ENCODE data around the gene WNT7B. TPM values are rescaled to one million over a fixed set of nuclear protein-coding genes. Genes with fewer than 3 reads are reported as not detected.

The WNT7B gene
- total and polyA plus RNA-seq, 10 donors, result not detected

DNA sequence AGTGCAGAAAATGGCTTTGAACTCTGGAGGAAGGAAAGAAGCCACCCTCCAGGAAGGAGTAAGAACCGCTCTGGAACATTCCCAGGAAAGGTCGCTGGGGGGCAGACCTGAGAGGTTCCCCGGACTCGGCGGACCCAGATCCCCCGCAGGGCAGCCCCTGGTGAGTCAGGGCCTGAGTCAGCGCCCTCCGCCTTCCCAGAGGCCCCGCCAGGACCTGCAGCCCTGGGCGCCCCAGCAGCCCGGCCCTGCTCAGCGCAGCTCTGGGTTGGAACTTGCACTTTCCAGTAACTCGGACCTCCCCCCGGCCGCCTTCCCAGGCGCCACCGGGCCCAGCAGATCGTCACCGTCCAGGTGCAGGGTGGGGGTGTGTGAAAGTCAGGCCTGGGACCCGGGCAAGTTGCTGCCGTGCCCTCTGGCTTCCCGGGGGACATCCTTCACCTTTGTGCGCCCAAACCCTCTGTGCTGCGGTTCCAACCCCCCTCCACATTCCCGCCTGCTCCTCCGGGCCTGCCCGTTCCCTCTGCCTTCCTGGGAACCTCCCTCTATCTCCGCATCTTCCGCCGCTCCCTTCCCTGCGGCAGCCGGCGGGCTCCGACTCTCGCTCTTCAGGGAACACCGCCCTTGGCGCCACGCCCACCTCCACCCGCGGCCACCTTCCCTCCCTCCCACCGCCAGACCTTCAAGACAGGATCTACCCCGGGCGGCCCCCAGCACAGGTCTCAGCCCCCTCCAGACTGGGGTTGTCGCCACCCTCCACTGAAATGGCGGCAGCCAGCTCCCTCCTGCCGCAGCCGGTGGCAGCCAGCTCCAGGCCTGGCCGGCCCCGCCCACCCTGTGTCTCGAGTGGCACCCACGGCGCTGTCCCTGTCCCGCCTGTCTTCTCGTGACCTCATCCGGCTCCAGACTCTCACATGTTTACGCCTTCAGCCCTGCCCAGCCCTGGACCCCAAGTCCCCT, 36.8 kb upstream of the WNT7B start:
- TF ChIP-seq POLR2AphosphoS5 (IDR thresholded peaks at IDR 0.05), result peak; percentile 68 to 87 (median 74)
- peak in 1 of 3 donors; percentile 20 for TF ChIP-seq POLR2A (IDR thresholded peaks at IDR 0.05)
- TF ChIP-seq, protein P1, sequence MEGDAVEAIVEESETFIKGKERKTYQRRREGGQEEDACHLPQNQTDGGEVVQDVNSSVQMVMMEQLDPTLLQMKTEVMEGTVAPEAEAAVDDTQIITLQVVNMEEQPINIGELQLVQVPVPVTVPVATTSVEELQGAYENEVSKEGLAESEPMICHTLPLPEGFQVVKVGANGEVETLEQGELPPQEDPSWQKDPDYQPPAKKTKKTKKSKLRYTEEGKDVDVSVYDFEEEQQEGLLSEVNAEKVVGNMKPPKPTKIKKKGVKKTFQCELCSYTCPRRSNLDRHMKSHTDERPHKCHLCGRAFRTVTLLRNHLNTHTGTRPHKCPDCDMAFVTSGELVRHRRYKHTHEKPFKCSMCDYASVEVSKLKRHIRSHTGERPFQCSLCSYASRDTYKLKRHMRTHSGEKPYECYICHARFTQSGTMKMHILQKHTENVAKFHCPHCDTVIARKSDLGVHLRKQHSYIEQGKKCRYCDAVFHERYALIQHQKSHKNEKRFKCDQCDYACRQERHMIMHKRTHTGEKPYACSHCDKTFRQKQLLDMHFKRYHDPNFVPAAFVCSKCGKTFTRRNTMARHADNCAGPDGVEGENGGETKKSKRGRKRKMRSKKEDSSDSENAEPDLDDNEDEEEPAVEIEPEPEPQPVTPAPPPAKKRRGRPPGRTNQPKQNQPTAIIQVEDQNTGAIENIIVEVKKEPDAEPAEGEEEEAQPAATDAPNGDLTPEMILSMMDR (IDR thresholded peaks at IDR 0.05 in 8 of 11, conservative IDR thresholded peaks at IDR 0.05 in 3 of 11), result peak; percentile 41 to 82 (median 66)
- peaks cover 10 to 64% (median 32%) of the 10 kb centered on the region in 6 donors for H3K4me1 ChIP-seq
- DNase-seq, result peak; percentile 95
- H3K36me3 ChIP-seq, result no peaks in the 10 kb centered on the region
- 0 to 2% (median 0%) methylated on average over 40 to 56 of the region's 56 CpGs for WGBS, 5 donors
- peaks cover 0 to 14% (median 10%) of the 10 kb centered on the region in 8 donors for H3K9me3 ChIP-seq
- peak overlapping the region; percentile 49 to 77 (median 62) for H3K4me3 ChIP-seq
- intact Hi-C loops (cut with DNase I; ENCODE audit: low total_unique reads), result no loop called here
- no peaks in the 10 kb centered on the region for H3K27me3 ChIP-seq (replicated peaks in 1 of 7)
- H3K27ac ChIP-seq, result peak overlapping the region; percentile 87 to 94 (median 92)

DNA sequence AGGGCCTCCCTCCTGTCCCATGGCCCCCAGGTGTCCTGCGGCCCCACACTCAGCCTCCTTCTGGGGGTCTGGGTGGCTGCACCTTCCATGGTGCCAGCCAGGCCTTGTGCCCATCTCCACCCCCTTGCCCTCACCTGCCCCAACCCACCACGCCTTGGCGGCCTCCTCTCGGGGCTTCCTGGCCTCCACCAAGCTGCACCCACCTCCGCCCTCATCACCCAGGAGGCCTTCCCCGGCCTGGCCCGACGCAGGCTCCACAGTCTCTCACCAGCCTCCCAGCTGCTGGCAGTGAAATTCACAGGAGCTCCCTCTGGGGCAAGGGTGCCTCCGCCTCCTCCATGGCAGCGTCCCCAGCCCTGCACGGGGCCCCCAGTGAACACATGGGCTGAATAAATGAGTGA, 35.9 kb upstream of the WNT7B start:
- peaks cover 10 to 66% (median 36%) of the 10 kb centered on the region in 6 donors for H3K4me1 ChIP-seq
- peak overlapping the region in 2 of 8 donors; percentile 56 to 77 for H3K4me3 ChIP-seq
- peak; percentile 81 for DNase-seq
- H3K9me3 ChIP-seq, result peaks cover 0 to 14% (median 10%) of the 10 kb centered on the region in 8 donors
- TF ChIP-seq POLR2AphosphoS5 (IDR thresholded peaks at IDR 0.05) (no peak), POLR2A (IDR thresholded peaks at IDR 0.05) (no peak)
- TF ChIP-seq, protein P1 (IDR thresholded peaks at IDR 0.05 in 8 of 11, conservative IDR thresholded peaks at IDR 0.05 in 3 of 11), result no peak
- no peaks in the 10 kb centered on the region for H3K27me3 ChIP-seq (replicated peaks in 1 of 7)
- H3K36me3 ChIP-seq, result no peaks in the 10 kb centered on the region
- WGBS, 5 donors, result 53 to 72% (median 63%) methylated on average over 7 to 11 of the region's 11 CpGs
- peak overlapping the region; percentile 87 to 94 (median 92) for H3K27ac ChIP-seq
- intact Hi-C loops (cut with DNase I; ENCODE audit: low total_unique reads), result no loop called here

DNA sequence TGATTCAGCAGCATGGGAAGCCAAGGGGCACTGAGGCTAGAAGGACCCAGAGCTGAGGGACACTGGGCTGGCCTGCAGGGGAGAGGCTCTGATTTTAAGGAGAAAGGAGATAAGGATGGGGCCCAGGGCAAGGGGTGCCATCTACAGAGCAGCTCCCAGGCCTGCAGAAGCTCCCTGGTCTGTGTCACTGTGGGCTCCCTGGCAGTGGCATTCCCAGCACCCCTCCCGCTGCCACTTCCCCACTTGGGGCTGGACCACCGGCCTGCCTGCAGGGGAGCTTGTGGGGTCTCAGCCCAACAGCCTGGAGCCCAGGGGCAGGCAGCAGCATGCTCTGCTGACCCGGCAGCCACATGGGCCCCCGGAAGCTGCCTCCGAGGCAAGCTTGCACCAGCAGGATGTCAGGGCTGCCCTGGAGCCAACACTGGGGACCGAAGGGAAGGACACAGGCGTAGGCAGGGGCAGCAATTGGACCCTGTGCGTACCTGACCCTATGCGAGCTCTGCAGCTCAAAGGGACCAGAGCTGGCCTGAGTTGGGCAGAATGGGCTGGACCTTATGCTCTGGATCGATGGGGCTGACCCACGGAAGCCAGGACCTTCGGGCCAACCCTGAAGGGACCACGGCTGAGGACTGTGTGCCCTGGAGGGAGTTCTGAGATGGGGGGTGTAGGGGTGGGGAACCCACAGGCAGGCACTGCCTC, 35.4 kb upstream of the WNT7B start:
- Histone ChIP-seq H3K4me3 (no peak overlapping the region), H3K27ac (peak overlapping the region in 6 of 8 donors; percentile 87 to 94 (median 91)), H3K9me3 (peaks cover 0 to 14% (median 10%) of the 10 kb centered on the region in 8 donors), H3K4me1 (peaks cover 14 to 71% (median 41%) of the 10 kb centered on the region in 6 donors), H3K27me3 (replicated peaks in 1 of 7) (no peaks in the 10 kb centered on the region), H3K36me3 (no peaks in the 10 kb centered on the region)
- 89 to 95% (median 93%) methylated on average over 7 to 13 of the region's 13 CpGs for WGBS, 5 donors
- no peak for TF ChIP-seq POLR2A (IDR thresholded peaks at IDR 0.05)
- TF ChIP-seq, protein P1 (IDR thresholded peaks at IDR 0.05 in 8 of 11, conservative IDR thresholded peaks at IDR 0.05 in 3 of 11), result no peak
- no peak for TF ChIP-seq POLR2AphosphoS5 (IDR thresholded peaks at IDR 0.05)
- peak; percentile 78 for DNase-seq
- intact Hi-C loops (cut with DNase I; ENCODE audit: low total_unique reads), result no loop called here

All from spleen (tissue), 11 donors.